Suppressor macrophage treated with lipopolysaccharide for 4 hours (primary cell): ENCODE data around the gene ARHGEF4.
"Not testable (repeated sequence)": the region's sequence is repeated elsewhere in the genome, so short reads cannot be mapped to it uniquely, and the experiment has no call there.

Experiments used
- DNase-seq: peaks from one replicate; pipeline ENCODE4 v3.0.0-alpha.2; 2020

ARHGEF4 gene

DNA sequence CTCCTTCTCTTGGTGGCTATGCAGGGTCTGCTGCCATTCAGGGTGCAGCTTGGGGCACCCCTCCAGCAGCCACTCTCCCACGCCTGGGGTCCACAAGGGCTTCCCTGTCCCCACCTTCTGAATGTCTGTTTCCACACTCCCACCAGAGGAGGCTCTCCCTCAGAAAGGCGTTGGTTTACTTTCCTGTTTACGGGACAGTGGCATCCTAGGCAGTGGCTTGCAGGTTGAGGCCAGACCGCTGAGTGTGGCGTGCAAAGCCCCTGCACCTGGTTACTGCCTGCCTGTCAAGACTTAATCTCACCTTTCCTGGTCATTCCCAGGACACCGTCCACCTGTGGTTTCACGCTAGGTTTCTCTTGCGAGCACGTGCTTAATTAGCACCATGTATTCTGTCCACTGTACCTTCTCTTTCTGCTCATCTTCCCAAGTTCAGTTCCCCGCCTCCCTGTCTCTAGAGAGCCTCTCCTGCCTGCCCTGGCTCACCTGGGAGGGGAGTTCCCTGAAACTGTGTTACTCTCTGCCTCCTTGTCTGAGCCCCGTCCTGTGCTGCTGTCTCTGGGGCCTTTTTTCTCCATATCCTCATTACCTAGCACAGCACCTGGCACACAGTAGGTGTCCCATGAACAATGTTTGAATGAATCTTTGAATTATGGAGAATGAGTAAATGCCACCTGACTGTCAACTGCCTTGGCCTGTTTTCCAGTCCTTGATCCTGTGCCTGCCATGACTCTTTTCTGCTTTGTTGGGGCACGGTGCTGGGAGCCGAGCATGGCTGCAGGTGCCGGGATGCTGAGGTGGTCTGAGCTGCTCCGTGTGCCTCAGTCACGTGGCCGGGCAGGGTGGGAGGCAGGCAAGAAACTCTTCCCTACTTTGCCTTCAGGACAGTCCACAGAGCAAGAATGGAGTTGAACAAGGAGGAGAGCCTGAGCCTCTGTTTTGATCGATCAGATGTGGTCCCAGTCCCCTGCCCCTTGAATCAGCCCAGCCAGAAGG, 56.4 kb downstream of the ARHGEF4 start:
- DNase-seq: no peak

DNA sequence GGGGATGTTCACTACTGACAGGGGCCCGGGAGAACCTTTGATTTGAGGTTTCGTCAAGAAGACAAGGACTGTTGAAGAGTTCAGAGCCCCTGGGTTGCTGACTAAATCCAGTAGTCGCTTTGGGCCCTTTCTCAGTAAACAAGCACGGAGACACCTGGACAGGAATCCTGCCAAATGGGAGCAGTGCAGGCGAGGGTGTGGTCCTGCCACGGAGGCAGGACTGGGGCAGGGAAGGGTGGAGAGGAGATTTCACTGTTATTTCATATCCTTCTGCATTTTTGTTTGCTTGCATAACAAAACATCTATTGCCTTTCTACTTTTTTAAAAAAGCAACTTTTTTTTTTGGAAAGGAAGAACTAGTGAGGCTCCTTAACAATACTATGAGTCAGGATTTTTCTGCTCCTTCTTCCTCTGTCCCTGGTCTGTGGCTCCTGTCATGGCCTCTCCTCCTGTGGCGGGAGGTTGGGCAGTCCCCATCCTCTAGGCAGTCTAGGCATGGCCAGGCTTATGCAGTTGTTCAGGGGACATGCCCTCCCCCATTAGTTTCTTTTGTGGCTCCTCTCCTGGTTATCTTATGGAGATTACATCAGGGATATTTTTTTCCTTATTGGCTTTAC, 57.7 kb downstream of the ARHGEF4 start:
- DNase-seq: no peak

DNA sequence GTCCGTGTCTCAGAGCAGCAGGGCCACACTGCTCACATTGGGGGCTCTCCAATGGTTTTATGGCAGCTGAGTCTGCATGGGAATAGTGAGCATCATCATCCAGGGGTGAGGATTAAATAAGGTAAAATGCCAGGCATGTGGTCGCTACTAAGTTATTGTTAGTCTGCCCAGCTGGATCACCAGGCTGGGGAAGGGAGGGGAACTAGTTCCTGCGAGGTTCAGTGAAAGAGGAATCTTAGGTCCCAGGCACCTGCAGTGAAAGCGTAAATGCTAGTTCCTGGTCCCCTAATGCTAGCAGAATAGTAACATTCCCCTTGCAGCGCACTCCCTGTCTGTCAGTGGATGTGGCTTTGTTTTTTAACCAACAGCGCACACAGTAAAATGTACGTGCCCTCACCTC, 60.1 kb downstream of the ARHGEF4 start:
- no peak for DNase-seq

DNA sequence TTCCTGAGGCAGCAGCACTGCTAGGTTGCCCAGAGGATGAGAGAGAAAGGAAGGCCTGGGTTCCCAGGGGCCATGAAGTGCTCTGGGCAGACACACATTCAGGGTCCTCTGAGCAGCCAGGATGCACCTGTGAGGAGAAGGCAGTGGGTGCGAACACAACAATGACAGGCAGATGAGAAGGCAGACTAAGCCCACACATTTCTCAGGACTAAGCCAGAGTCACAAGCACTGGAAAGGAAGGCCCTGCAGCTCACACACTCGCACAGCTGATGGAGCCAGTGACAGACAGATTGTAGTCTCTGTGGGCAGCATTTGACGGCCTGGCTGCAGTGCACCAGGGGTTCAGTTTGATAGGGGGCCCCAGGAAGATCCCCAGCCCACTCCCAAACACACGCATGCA, 61.8 kb downstream of the ARHGEF4 start:
- DNase-seq: no peak

DNA sequence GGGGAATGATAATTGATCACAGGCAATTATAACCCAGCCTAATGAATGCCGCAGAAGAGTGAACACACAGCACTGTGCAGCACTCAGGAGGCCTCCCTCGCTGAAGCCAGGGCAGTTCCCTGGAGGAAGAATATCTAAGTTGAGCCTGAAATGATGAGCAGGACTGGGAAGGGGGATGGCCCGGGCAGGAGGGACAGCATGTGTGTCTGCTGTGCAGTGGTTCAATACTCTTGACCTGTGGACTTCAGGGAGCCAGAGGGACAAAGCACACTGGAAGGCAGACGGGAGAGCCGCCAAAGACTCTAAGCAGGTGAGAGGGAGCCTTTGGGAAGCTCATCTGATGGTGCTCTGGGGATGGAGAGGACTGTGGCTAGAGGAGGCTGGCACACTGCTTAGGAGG, 62.6 kb downstream of the ARHGEF4 start:
- DNase-seq: no peak

DNA sequence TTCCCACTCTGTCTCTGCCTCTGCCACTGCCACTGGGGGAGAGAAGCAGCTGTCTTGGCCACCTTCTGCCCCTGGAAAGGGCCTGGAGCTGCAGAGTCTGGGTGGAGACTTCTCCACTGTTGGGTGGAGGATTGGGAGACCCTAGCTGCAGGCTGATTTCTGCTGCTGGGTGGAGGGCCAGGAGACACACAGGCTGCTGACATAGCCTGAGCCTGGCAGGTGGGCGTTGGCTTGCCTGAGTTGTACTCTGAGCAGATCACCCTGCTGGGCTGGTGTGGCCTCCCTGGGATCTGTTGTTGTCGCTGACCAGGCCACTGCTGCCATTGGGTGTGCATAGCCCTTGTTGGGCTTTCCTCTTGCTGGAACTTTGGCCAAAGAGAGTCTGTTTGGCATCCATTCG, 64.3 kb downstream of the ARHGEF4 start:
- DNase-seq: no peak

DNA sequence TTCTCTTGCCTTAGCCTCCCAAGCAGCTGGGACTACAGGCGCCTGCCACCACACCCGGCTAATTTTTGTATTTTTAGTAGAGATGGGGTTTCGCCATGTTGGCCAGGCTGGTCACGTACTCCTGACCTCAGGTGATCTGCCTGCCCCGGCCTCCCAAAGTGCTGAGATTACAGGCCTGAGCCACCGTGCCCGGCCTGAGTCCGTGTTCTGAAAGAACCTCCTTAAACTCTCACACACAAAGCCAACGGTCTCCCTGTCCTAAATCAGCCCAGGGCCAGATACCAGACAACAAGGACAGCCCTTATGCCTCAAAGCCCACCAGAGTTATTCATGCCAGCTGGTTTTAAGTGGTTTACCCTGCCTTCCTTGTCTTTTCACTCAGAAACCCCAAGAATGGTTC, 64.9 kb downstream of the ARHGEF4 start:
- not testable (repeated sequence) for DNase-seq

DNA sequence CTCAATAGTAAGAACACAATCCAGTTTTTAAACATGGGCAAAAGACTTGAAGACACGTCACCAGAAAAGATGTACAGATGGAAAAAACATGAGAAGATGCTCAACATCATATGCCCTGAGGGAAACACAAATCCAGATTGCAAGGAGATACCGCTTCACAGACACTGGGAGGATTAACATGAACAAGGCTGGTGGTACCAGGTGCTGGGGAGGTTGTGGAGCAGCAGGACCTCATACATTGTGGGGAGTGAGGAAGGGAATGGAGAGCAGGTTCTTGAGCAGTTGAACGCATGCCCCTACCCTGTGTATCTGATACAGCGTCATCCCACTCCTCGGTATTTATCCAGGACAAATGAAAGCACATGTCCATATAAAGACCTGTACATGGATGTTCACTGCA, 72.1 kb downstream of the ARHGEF4 start:
- no peak for DNase-seq

DNA sequence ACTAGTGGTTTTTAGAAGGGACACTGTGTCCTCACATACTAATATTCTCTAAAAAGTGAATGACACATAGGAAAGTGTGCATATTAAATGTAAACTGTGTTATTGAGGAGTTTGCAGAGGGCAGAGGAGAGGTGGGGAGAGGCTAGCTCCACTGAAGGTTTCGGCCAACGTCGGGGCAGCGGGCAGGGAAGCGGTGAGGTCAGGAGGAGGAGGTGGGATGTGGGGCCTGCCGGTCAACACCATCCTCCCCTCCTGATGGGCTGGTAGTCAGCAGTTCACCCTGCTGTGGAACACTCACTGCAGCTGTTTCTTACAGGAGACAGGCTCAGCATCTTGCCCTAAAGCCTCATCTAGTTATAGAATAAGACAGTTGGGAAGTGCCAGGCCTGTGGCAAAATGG, 74.2 kb downstream of the ARHGEF4 start:
- DNase-seq: no peak

DNA sequence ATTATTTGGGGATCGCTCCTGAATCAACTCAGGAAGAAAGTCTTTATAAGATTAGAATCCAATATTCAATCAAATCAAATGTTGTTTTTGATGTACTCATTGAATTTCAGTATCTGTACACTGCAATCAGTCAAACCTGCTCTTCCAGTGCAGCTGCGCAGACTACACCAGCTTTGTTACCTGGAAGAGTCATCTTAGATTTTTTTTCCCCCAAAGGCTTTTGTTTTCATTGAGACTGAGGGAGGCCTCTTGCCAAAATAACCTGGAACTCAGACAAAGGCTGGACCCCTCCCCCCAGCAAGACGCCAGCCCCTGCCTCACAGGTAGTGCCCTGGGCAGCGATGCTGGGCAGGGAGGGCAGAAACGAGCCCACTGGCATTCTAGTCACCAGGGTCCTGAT, 74.8 kb downstream of the ARHGEF4 start:
- no peak for DNase-seq

DNA sequence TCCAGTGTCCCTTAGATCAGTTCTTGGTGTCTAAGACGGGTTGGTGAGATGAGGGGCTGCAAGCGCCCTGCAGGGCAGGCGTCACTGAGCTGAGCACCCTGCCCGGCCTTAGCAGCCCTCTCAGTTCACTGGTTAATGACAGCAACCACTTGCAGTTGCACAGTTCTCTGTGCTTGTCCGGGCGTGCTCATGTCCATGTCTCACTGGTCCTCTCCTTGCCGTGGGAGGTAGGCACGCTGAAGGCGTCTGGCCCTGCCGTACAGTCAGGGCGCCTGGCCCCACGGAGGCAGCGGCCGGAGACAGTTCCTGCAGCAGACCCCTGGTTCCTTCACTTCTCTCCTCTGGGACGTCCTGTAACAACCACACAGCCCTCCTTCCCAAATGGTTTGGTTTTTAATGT, 75.3 kb downstream of the ARHGEF4 start:
- DNase-seq: no peak

DNA sequence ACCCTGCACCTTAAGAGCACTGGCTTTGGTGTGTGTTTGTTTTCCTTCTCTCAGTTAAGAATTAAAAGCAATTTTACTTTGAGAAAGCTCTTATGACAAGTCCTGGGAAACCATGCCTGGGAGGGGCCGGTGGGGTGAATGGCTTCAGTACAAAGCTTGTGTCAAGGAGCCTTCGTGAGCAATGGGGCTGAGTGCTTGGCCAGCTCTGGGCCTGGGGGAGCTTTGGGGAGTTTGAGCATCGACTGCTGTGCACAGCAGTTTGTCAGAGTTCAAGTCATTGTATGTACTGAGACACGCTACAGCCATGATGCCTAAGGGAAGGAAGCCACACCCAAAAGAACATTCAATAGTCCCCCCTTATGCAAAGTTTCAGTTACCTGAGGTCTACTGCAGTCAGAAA, 75.8 kb downstream of the ARHGEF4 start:
- DNase-seq: no peak

DNA sequence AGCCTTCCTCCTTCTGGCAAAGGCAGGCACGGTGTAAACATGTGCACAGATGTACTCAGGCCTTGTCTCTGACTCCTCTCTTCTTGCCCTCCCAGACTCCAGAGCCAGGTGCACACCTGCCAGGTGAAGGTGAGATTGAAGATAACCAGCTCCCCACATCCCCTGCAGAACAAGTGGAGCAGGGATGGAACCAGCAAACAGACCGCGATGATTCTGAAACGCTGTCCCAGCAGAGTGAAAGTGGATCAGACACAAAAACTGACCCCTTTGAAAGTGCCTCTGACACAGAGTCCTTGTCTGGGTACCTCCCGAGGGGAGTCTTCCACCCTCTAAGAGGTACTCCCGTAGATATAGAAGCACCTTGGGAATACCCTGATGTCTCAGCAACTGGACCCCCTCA, 77.2 kb downstream of the ARHGEF4 start:
- DNase-seq: no peak

DNA sequence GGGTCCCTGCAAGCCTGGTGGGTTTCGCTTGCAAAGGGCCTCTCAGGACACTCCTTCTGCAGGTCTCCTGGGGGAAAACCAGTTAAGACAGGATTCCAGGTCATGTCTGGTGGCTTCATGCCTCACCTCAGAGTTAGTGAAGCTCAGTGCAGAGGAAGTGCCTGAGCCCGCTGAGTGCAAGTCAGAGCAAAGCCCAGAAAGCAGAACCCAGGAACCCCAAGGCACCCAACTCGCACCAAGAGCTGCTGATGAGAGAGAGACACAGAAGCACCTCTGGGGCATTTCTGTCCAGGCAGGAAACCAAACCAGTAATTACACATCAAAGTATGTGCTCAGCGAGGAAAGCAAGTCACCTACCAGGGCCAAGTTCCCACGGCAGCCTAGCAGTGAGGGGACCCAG, 78.4 kb downstream of the ARHGEF4 start:
- DNase-seq: no peak

DNA sequence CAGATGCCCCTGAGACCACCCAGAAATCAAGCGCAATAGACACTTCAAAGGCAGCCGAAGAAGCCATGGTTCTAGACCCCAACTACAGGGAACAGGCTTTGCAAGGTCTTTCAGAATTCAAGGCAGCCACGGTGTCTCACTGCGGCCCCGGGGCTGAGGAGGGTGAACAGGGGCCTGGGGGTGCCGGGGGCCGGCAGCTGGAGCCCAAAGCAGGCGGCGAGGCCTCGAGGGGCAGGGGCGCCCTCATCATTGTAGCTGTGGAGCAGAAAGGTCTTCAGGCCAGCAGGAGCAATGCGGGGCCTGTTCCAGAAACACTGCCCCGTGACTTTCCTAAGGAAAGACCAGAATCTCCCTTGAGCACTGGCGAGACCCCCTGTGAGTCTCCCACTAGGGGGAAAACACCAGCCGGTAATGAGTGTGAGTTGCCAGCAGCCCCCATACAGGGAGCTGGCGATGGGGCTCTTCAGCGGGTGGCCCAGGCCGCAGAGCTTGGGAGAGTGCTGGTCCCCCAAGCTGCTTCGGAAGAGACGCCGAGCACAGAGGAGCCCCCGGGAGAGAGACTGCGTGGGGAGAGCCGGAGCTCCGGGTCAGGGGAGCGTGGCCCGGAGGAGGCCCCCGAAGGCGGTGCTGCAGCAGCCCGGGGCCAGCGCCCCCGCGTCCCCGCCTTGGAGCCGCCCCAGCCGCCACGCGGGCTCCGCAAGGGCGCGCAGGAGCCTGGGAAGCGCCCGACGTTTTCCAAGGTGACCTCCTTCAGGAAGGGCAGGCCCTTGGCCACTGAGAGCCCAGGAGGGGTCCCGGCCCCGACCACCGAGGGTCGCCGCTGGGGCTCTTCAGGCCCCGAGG, 79.1 kb downstream of the ARHGEF4 start:
- DNase-seq: no peak

DNA sequence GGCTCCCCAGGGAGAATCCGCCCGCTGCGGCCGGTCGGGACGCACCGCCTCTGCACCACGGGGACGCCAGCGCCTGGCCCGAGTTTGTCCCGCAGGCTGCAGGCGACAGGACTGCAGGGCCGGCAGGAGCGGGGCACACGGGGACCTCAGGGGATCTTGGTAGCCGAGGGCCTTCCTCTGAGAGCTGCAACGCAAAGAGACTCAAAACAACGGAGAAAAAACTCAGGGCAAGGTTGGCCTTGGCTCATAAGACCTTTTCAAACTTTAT, 79.7 kb downstream of the ARHGEF4 start:
- no peak for DNase-seq

DNA sequence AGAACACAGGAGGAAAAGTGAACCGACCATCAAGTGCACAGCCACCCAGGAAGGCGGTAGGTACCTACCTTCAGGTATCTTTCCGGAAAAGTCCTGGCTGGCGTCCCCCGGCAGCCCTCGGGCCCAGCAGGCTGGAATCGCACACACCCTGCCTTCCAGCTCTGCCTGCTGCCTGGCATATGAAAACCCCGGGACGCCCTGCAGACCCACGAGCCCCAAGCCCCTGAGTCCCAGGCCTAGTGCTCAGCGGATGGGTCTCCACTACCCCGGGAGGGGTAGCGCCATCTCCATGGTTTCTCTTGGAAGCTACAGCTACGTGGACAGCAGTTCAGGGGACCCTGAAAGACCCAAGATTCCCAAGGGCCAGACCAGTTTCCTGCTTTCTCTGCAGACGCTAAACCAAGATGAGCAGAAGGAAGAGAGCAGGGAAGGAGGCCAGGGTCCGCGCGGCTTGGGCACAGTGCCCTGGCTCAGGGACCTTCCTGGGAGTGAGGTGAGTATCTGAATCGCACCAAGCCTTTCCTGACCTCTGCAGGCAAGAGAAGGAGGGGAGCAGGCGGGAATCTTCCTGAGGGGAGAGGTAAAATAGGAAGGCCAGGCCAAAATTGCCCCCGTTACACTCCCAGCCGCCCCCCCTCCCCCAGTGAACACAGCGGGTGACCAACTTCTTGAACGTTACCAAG, 80.4 kb downstream of the ARHGEF4 start:
- DNase-seq: no peak

DNA sequence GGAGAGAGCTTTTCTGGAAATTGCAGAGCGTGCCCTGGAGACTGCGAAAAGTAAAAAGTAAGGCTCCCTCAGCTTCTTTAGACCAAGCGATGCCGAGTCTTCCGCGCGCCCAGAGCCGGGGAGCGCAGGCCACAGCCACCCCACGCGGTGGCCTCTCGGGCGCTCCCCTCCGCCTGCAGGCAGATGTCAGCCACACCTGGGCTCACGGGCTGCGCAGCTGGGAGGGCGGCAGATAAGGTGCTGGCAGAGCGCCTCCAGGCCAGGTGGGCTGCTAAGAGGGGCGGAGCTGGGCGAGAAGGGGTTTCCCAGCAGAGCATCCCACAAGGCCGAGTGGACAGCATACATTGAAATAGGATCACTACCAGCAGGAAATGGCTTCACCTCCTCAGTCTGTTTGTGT, 81.7 kb downstream of the ARHGEF4 start:
- no peak for DNase-seq

DNA sequence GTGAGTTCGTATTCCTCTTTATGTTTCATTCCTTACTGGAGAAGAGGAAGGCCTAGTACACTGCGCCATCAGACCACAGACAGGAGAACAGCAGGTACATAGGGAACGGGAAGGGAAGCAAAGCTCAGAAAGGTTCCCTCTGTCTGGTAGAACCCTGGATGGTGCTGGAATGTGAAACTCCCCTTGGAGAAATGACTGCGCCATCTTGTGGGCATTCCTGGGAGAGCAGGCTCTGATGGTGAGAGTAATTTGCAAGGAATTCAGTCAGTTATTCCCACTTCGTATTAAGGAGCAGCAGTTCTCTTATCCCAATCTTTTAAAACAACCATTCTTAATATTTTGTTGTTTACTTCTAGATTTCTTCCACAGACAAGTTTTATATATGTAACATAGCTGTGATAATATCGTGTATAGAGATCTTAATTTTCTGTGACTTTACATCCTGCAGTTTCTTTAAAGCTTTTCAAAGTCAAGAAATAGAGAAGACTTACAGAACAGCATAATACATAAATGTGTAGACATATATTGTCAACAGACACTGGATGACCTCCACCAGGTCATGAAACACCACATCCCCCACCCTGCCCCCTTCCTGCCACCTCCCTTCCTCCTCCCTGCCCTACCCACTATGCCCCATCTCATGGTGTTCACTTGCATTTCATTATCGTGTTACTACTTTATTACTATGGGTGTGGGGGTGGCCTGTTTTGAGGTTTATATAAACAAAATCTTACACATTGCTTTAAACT, 83.9 kb downstream of the ARHGEF4 start:
- DNase-seq: peak; percentile 75

DNA sequence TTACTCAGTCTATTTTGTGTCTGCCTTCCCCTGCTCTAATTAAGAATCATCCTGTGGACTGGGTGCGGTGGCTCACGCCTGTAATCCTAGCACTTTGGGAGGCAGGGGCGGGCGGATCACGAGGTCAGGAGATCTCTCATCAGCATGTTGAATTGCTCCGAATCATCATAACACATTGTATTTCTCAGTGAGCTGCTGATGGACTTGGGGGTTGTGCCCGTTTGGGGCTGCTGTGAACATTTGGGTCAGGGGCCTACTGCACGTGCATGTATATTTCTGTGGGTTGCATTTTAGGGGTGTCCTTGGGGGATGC, 84.4 kb downstream of the ARHGEF4 start:
- no peak for DNase-seq

DNA sequence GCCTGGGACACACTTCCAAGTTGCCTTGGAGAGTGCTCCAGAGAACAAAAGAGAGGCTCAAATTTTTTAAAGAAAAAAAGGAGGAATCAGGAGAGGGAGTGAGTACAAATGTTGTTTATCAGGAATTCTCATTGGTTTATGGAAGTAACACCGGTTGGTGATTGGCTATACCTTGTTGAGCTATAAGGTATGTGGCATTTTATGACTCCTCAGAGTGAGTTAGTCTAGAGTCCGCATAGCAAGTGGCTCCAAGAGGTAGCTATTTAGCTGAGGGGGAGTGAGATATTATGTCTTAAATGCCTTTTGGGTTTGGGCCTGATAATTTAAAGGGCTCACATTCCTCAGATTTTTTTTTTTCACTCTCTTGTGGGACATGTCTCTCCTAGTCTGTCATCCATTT, 85.7 kb downstream of the ARHGEF4 start:
- no peak for DNase-seq

DNA sequence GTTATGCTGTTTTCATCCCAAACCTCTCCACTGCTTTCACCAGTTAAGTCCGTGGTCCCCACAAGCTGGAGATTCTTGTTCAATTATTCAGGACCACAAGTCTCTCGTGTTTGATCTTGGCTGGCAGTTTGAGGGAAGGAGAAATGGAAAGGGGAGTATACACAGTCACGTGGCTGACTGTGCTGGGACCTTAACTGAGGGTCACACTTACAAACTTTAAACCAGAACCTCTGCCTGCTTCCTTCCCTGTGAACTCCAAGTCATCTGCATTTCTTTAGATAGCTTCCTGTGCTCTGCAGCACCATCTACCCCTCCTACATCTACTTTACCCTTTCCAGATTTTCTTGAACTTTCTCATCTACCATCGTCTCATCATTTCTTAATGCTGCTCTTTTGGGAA, 91.7 kb downstream of the ARHGEF4 start:
- no peak for DNase-seq
